ENCODE measurements around the gene TMEM150B. TPM values are rescaled to one million over a fixed set of nuclear protein-coding genes. Genes with fewer than 3 reads are reported as not detected.

Gene TMEM150B
- total RNA-seq, 2 donors from 2014 or later = 0.73 to 0.95 TPM

DNA sequence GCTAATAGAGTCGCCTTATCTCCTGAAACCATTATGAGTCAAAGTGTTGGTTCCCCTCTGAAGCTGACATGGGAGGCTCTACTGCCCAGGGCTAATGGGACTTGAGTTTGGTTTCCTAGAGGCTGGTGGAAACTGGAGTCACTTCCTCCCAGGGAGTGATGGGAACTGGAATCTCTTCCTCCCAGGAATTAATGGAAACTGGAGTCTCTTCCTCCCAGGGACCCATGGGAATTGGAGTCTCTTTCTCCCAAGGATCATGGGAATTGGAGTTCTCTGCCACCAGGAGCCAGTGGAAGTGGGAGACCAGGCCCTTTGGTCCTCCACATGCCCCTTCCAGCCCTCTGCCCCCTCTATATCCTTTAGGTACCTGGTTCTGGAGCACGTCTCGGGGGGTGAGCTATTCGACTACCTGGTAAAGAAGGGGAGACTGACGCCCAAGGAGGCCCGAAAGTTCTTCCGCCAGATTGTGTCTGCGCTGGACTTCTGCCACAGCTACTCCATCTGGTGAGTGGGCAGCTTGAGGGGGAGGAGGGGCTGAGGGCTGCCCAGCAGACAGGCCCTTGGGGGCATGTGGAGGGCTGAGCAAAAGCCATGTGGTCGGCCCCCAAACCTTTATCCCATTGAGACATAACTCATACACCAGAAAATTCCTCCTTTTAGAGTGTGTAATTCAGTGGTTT lies 35.9 kb downstream of the TMEM150B start:
- Mint-ChIP-seq H3K4me3 (no peak overlapping the region), H3K4me1 (peaks cover 6% of the 10 kb centered on the region), H3K27ac (no peak overlapping the region), H3K36me3 (ENCODE audit: low read depth) (peaks cover 50% of the 10 kb centered on the region), H3K9me3 (no peaks in the 10 kb centered on the region), H3K27me3 (ENCODE audit: insufficient read depth) (no peaks in the 10 kb centered on the region)
- Histone ChIP-seq H3K4me3 (ENCODE audit: low read length) (no peak overlapping the region), H3K9me3 (ENCODE audit: control insufficient read depth, low read length) (no peaks in the 10 kb centered on the region), H3K9ac (ENCODE audit: extremely low read depth, low read length, poor library complexity, severe bottlenecking) (no peak overlapping the region), H3K27ac (ENCODE audit: low read depth, low read length) (no peak overlapping the region), H3K36me3 (ENCODE audit: control insufficient read depth, insufficient read depth, low read length) (peaks cover 58% of the 10 kb centered on the region), H3K27me3 (ENCODE audit: control insufficient read depth, insufficient read depth, low read length, poor library complexity, severe bottlenecking) (no peaks in the 10 kb centered on the region), H3K4me1 (ENCODE audit: control insufficient read depth, insufficient read depth, low read length) (no peaks in the 10 kb centered on the region)
- 95 to 97% methylated on average over 5 to 9 of the region's 9 CpGs for WGBS, 2 experiments (ENCODE audit: insufficient coverage in 1 of 2, insufficient read length in 1 of 2)
- no peak for DNase-seq
- TF ChIP-seq, protein P1, sequence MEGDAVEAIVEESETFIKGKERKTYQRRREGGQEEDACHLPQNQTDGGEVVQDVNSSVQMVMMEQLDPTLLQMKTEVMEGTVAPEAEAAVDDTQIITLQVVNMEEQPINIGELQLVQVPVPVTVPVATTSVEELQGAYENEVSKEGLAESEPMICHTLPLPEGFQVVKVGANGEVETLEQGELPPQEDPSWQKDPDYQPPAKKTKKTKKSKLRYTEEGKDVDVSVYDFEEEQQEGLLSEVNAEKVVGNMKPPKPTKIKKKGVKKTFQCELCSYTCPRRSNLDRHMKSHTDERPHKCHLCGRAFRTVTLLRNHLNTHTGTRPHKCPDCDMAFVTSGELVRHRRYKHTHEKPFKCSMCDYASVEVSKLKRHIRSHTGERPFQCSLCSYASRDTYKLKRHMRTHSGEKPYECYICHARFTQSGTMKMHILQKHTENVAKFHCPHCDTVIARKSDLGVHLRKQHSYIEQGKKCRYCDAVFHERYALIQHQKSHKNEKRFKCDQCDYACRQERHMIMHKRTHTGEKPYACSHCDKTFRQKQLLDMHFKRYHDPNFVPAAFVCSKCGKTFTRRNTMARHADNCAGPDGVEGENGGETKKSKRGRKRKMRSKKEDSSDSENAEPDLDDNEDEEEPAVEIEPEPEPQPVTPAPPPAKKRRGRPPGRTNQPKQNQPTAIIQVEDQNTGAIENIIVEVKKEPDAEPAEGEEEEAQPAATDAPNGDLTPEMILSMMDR (conservative IDR thresholded peaks at IDR 0.05) = no peak

DNA sequence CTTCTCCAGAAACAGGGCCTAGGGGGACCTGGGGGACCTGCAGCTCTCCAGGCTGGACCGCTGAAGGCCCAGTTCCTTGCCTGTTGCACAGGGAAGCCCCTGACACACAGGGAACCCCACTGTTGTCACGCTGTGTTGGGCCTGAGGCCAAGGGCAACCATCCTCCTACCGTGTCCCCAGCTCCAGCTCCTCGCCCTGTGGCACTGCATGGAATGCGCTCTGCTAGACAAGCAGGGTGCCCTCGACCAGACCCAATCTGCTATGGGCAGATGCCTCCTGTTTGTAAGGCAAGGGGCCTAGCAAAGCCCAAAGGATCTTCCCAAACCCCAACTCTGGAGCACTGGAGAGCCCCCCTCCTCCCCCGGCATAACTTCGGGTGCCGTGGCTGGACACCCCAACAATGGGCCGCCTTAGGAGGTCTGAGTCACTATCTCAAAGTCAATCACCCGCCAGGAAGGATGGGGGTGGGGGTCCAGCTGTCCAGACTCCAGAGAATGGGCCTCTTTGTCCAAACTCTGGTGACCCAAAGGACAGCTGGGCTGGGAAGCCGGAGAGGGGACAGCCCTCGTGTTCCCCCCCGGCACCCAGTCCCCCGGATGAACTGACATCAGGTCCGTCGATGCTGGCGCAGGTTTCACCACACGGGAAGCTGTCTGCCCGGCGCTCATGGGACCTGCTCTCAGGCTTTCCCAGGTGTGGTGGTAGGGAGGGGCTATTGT lies 37.6 kb downstream of the TMEM150B start:
- no peak for DNase-seq
- WGBS, 2 experiments (ENCODE audit: insufficient coverage in 1 of 2, insufficient read length in 1 of 2) = 97% methylated on average over 11 to 21 of the region's 21 CpGs
- Histone ChIP-seq H3K27ac (ENCODE audit: low read depth, low read length) (no peak overlapping the region), H3K4me1 (ENCODE audit: control insufficient read depth, insufficient read depth, low read length) (no peaks in the 10 kb centered on the region), H3K9me3 (ENCODE audit: control insufficient read depth, low read length) (no peaks in the 10 kb centered on the region), H3K9ac (ENCODE audit: extremely low read depth, low read length, poor library complexity, severe bottlenecking) (no peak overlapping the region), H3K27me3 (ENCODE audit: control insufficient read depth, insufficient read depth, low read length, poor library complexity, severe bottlenecking) (no peaks in the 10 kb centered on the region), H3K36me3 (ENCODE audit: control insufficient read depth, insufficient read depth, low read length) (peaks cover 49% of the 10 kb centered on the region), H3K4me3 (ENCODE audit: low read length) (no peak overlapping the region)
- H3K36me3 Mint-ChIP-seq (ENCODE audit: low read depth) = peaks cover 40% of the 10 kb centered on the region
- H3K4me1 Mint-ChIP-seq = peaks cover 6% of the 10 kb centered on the region
- TF ChIP-seq, protein P1 (conservative IDR thresholded peaks at IDR 0.05) = no peak
- no peaks in the 10 kb centered on the region for H3K9me3 Mint-ChIP-seq
- no peaks in the 10 kb centered on the region for H3K27me3 Mint-ChIP-seq (ENCODE audit: insufficient read depth)
- H3K27ac Mint-ChIP-seq = no peak overlapping the region
- H3K4me3 Mint-ChIP-seq = no peak overlapping the region

DNA sequence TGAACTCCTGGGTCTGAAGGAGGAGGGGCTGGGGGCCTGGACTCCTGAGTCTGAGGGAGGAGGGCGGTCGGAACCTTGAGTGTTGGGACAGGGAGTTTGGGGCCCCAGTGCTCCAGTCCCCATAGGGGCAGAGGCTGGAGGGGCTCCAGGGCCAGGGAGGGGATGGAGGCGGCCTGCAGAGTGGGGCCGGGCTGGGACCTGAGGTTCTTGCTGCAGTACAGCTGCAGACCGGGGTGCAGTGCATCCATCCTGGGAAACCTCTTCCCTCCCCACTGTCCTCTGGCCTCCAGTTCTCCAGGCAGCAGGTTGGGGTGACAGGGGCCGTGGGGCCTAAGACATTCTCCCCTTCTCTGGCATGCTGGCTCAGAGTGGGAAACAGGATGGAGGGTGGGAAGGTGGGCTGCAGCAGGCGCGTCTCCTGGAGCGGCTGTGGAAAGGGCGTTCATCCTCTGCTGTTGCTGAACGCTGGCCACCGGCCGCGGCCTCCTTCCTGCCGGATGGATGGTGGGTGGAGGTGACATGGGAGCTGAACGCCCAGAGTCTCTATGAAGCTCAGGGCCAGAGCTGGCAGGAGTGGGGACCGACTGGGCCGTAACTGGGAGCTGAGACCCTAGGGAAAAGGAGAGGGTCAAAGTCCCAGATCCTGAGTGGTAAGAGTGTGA lies 39.8 kb downstream of the TMEM150B start:
- Histone ChIP-seq H3K36me3 (ENCODE audit: control insufficient read depth, insufficient read depth, low read length) (peaks cover 31% of the 10 kb centered on the region), H3K27me3 (ENCODE audit: control insufficient read depth, insufficient read depth, low read length, poor library complexity, severe bottlenecking) (no peaks in the 10 kb centered on the region), H3K27ac (ENCODE audit: low read depth, low read length) (peak overlapping the region; percentile 16), H3K9ac (ENCODE audit: extremely low read depth, low read length, poor library complexity, severe bottlenecking) (peak overlapping the region; percentile 45), H3K9me3 (ENCODE audit: control insufficient read depth, low read length) (no peaks in the 10 kb centered on the region), H3K4me3 (ENCODE audit: low read length) (peak overlapping the region; percentile 77), H3K4me1 (ENCODE audit: control insufficient read depth, insufficient read depth, low read length) (no peaks in the 10 kb centered on the region)
- H3K27ac Mint-ChIP-seq = peak overlapping the region; percentile 87
- 75 to 79% methylated on average over 6 to 18 of the region's 18 CpGs for WGBS, 2 experiments (ENCODE audit: insufficient coverage in 1 of 2, insufficient read length in 1 of 2)
- H3K27me3 Mint-ChIP-seq (ENCODE audit: insufficient read depth) = no peaks in the 10 kb centered on the region
- H3K4me3 Mint-ChIP-seq = peak overlapping the region; percentile 62
- H3K36me3 Mint-ChIP-seq (ENCODE audit: low read depth) = peaks cover 26% of the 10 kb centered on the region
- peaks cover 6% of the 10 kb centered on the region for H3K4me1 Mint-ChIP-seq
- DNase-seq = no peak
- TF ChIP-seq, protein P1 (conservative IDR thresholded peaks at IDR 0.05) = no peak
- no peaks in the 10 kb centered on the region for H3K9me3 Mint-ChIP-seq
